ENCODE results near the gene NXN.
"Not testable (repeated sequence)": the region's sequence is repeated elsewhere in the genome, so short reads cannot be mapped to it uniquely, and the experiment has no call there.

Gene NXN

GRCh38 chr17:887551-888209 is 91.9 kb downstream of the NXN start:
- DNase-seq (ENCODE audit: low read depth) = no peak

GRCh38 chr17:885971-886571 is 93.5 kb downstream of the NXN start:
- DNase-seq (ENCODE audit: low read depth) = no peak

GRCh38 chr17:883586-883962 is 96.0 kb downstream of the NXN start:
- no peak for DNase-seq (ENCODE audit: low read depth)

- no peak for DNase-seq (ENCODE audit: low read depth)
These were observed 96.6 kb downstream of the NXN start for GRCh38 chr17:882827-883585.

GRCh38 chr17:881778-882177 is 97.8 kb downstream of the NXN start:
- DNase-seq (ENCODE audit: low read depth) = no peak

- no peak for DNase-seq (ENCODE audit: low read depth)
These were observed 98.9 kb downstream of the NXN start for GRCh38 chr17:880443-881269.

- DNase-seq (ENCODE audit: low read depth) = peak; percentile 66
These were observed 99.8 kb downstream of the NXN start for GRCh38 chr17:879546-880442.

- DNase-seq (ENCODE audit: low read depth) = no peak
These were observed 101.9 kb downstream of the NXN start for GRCh38 chr17:877630-878029.

- DNase-seq (ENCODE audit: low read depth) = no peak
These were observed 103.3 kb downstream of the NXN start for GRCh38 chr17:876272-876671.

GRCh38 chr17:874590-874989 is 105.0 kb downstream of the NXN start:
- DNase-seq (ENCODE audit: low read depth) = not testable (repeated sequence)

GRCh38 chr17:872855-873254 is 106.7 kb downstream of the NXN start:
- no peak for DNase-seq (ENCODE audit: low read depth)

- DNase-seq (ENCODE audit: low read depth) = no peak
These were observed 107.6 kb downstream of the NXN start for GRCh38 chr17:871751-872519.

- no peak for DNase-seq (ENCODE audit: low read depth)
These were observed 109.7 kb downstream of the NXN start for GRCh38 chr17:869567-870525.

- DNase-seq (ENCODE audit: low read depth) = no peak
These were observed 110.5 kb downstream of the NXN start for GRCh38 chr17:869086-869485.

GRCh38 chr17:867896-868489 is 111.6 kb downstream of the NXN start:
- no peak for DNase-seq (ENCODE audit: low read depth)

GRCh38 chr17:867238-867637 is 112.3 kb downstream of the NXN start:
- not testable (repeated sequence) for DNase-seq (ENCODE audit: low read depth)

- DNase-seq (ENCODE audit: low read depth) = no peak
These were observed 112.9 kb downstream of the NXN start for GRCh38 chr17:866568-867103.

GRCh38 chr17:864315-864714 is 115.3 kb downstream of the NXN start:
- DNase-seq (ENCODE audit: low read depth) = no peak

- DNase-seq (ENCODE audit: low read depth) = no peak
These were observed 115.7 kb downstream of the NXN start for GRCh38 chr17:863880-864279.

All from activated T-cell treated with anti-CD3 and anti-CD28 coated beads for 48 hours (primary cell).